GM18508 (cell line): ENCODE measurements around the gene MPP1.

Experiments used
- ATAC-seq: cut with Tn5 transposase; IDR thresholded peaks from one replicate; pipeline ENCODE4 v1.9.1; 2021; ENCODE audit warnings: moderate number of reproducible peaks; ENCODE audit not compliant: insufficient read depth, unreplicated experiment

Gene MPP1

DNA sequence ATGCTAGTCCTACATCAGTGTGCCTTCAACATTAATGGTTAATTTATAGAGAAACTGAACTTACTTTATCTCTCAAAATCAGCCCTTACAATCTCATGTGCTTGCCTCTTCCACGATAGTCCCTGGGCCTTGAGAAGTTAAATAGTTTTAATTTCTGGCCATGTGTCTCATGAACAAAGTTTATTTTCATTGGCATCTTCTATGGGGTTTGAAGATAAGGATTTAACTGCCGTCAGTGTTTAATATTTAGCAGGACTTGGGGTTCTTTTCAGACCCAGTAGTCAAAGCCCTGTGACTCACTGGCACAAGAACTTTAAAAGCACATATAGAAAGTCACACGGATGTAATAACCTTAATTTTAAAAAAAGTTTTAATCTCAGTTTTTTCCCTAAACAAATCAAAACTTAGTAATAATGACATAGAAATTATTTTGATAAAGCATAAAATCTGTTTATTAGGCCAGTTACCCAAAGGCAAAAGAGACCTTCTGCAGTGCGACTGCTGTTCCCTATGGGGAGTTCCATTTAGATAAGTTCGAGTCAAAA, 10.1 kb upstream of the MPP1 start:
- no peak for ATAC-seq

DNA sequence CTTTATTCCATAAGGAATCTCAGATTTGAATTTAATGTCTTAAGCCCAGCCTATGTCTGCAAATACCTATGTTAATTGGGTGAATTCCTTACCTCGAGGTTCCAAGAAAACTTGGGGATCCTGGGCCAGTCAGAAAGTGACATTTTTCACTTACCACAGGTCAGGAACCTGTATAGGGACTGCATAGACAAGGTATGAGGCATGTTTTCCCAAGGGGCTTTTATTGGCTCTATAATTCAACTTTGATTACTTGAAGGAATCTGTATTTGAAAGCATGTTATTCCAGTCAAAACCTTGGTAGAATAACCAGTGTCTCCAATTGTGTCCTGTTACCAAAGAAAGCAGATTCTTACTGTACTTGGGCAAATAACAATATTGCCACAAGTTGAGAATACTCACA, 8.5 kb upstream of the MPP1 start:
- no peak for ATAC-seq

DNA sequence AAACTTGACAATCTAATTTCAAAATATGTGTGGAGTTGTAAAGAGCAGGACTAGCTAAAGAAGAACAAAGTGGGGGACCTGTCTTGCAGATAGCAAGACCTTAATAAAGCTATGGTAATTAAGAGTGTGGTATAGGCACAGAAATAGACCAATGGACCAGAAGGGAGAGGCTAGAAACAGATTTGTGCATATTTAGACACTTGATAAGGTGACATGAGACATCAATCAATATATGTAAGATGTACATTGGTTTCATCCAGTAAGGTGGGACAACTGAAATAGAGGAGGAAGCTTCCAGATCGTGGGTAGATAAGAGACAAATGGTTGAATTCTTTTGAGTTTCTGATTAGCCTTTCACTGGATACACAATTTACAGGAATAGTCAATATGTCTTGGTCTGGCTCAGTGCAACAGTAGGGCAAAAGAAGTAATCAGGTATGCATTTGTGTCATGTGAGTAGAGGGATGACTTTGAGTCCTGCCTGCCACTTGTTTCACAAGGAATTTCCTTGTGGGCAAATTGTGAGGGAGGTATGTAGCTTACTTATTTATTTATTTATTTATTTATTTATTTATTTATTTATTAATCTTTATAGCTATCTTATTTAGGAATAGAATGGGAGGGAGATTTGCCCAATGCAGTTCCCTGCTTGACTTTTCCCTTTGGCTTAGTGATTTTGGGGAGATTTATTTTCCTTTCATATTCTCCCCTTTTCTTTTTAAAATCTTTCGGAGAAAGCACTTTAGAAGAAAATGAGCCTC, 7.2 kb upstream of the MPP1 start:
- ATAC-seq: no peak

DNA sequence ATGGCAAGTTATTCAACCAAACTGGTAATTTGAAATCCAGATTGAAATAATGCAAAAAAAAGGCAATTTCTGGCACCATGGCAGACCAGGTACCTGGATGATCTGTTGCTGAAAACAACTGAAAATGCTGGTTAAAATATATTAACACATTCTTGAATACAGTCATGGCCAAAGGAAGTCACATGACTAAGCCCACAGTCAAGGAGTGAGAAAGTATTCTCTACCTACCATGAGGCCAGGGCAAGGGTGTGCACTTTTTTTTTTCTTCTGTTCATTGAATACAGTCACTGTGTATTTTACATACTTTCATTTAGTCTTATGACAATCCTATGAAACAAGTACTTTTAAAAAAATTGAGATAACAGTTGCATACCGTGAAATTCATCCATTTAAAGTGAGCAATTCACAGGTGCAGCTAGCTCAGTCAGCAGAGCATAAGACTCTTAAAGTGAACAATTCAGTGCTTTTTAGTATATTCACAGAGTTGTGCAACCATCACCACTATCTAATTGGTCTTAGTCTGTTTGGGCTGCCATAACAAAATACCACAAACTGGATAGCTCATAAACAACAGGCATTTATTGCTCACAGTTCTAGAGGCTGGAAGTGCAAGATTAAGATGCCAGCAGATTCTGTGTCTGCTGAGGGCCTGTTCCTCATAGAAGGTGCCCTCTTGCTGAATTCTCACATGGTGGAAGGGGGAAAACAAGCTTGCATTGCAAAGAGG, 4.8 kb upstream of the MPP1 start:
- ATAC-seq: no peak

DNA sequence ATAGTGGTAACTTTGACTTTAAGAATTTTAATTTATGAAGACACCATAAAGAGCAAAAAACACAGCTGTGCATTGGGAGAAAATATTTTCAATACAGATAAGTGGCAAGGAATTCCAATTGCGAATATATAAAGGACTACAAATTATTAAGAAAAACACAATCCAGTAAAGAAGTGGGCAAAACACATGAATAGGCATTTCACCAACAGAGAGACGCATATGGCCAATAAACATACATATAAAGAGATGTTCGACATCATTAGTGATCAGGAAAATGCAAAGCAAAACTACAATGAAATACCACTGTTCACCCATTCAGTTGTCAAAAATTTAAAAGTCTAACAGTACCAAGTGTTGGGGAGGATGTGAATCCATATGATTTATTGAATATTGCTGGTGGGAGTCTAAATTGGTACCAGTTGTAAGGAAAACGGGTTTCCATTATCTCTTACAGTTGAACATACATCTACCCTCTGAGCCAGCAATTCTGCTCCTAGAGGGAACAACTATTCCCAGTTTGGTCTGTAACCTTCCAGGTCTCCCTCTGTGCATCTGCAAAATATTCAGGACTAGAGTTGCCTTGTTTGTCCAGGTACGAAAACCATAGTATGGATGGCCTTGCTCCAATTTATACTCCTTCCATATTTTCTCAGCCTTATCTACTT, 1.7 kb upstream of the MPP1 start:
- no peak for ATAC-seq

DNA sequence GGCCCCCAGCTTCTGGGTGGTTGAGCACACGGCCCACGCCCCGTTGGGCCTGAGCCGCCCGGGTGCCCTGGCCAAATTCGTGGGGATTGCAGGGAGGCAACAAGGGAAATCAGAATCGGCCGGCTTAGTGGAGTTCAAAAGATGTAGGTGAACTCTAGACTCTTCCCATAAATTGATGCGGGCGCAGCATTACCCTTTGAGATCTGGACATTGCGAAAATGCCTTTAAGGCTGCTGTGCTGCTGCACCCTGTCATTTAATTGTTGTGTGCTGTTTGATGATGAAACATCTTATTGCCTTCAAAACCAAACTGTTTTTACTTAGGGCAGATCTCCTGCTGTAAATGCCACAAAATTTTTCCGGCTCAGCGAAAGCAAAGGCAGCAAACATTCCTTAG, 409 bp upstream of the MPP1 start:
- no peak for ATAC-seq

DNA sequence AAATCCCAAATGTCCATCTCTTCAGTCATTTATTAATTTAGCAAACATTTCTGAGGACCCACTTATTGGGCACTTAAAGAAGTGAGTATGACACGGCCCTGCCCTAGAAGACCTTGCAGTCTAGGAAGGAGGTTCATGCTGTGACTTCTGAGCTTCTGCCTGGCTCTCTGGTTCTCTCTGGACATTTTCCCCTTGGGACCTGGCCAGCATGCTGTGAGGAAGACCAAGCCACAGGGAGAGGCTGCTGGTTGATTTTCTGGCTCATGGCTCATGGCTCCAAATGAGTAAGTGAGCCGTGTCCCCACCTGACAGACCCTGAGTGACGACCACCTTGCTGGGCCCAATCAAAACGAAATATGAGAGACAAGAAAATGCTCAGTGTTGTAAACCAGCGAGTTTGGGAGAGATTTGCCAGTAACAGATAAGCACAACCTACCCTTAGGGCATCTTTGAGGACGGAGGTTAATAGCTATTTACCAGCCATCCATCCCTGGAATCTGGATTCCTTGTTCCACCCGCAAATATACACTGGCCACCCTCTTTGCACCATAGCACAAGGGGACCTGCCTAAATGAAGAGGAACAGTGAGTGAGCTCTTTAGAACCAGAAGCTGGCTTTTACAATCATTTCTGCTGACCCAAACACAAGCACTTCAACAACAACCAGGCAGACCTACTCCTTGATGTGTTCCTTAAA, 876 bp downstream of the MPP1 start:
- ATAC-seq: no peak

DNA sequence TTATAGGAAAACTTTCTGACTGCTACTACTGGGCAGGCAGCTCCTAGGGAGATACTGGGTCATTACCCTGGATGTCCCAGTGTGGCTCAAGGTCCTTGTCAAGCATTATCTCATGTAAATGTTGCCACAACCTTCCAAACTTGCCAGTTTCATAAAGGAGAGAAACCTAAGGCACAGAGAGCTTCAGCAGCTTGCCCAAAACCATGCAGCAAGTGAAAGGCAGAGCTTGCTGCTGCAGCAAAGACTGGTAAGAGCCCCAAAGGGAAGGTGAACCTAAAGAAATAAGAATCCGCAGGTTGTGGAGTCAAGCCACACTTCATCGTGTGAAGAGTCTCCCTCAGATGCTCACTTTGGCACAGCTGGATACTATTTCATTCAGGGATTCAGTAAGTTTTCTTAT, 2.3 kb downstream of the MPP1 start:
- ATAC-seq: no peak

DNA sequence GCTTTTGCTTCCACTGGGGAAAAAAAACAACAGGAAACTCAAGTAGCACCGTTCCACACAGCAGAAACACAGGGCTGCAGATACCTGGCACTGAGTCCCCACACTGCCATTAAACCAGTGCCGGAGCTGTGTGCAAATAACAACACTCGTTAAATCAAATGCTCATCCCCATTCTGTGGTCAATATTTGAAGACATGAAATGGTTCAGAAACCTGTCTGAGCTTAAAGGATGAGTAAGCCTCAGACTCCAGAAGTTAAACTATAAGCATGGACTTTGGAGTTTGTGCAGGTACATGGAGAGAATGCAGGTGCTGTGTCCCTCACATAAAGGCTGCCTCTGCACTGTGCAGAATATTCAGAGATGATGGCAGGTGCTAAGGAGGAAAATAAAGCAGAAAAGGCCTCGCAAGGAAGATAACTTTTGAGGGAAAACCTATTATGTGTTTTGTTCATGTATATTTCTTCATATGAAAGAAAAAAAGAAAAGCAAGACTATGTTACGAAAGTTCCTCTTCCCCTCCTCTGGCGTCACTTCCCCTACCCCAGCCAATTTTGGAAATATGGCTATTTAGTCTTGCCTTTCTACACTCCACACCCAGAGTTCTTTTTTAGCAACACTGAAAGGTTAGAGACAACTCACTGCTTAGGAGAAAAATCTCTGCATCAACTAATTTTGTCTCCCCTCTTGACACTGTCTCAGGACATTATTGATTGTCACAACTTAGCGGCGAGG, 4.6 kb downstream of the MPP1 start:
- no peak for ATAC-seq

DNA sequence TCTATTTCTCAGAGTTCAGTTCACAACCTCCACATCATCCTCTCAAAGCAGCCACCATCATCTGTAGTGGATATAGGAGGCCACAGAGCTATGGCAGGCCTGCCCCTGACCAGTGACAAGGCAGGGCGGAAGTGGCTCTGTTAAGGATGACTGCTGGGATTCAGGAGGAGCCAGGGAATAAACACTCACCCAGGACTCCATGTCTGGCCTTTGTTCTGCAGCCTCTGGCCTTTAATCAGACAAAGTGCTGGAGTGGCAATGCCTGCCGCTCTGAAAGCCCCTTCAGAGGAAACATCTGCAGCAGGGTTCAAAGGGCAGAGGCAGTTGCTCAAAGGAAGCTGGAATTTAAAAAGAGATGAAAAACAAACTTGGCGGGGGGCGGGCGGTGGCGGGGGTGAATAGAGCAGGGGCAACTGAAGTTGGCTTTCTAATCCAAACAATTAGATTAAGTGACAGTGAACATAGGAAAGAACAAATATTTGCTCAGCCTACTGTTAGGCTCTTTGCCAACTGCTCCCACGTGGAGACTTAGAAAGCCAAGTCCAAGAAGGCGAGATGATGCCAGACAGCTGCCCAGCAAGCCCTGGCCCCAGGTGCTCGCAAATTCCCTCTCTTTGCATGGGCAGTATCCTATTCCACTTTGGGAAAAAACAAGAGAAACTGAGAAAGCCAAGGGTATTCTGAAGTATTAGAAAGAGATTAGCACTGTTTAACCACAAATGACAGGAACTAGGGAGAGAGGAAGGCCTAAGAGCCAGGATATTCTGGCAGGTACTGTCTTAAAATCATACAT, 5.5 kb downstream of the MPP1 start:
- ATAC-seq: no peak

DNA sequence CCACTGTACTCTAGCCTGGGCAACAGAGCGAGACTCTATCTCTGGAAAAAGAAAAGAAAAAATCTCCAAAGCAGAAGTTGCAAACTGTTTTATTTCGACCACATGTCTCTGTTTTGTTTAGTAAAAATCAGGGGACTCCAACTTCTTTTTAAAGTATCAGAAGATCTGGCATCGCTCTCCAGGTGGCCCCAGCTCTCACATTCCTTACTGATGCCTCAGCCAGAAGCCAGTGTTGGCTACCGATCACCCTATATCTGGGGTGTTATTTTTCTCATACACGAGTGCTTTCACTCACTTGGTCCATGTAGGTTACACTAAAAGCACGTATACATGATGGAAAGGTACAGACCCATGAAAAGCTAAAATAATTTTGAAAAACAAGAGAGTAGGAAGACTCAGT, 8.3 kb downstream of the MPP1 start:
- no peak for ATAC-seq

DNA sequence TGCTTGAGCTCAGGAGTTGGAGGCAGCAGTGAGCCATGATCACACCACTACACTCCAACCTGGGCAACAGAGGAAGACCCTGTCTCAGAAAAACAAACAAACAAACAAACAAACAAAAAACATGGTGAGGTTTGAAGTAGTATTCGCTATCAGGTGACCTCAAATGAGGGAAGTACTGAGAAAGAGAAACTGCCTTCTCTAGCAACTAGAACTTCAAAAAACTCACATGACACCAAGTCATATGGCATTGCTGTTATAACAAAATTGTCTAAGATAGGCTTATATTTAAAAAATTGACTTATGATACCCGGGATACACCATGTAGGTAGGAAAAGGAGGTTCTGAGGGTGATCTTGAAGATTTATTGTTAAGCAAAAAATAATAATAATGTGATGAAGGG, 10.3 kb downstream of the MPP1 start:
- no peak for ATAC-seq

DNA sequence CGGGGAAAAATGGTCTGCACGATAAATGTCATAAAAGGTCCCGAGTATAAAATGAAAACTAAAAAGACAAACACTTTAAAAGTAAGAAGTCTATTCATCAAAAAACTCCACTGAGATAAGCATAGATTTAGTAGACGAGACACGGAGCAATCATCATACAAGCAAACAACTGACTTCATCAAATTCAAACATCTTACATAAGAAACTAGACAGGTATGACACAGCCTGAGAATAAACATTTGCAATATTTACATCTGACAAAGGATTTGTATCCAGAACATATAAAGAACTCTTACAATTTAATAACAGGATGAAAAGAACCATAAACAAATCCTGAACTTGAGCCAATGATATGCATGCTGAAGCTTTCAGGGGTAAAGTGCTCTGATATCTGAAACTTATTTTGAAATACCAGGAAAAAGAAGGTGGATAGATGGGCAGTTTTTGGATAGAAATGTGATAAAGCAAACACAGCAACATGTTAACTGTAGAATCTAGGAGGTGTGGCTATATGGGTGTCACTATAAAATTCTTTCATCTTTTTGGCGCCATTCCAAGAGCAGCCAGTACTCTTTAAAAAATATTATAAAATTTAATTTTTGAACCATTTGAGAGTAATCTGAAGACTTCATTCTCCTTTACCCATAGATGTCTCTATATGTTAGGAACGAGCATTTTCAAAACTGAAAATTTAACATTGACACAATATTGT, 12.0 kb downstream of the MPP1 start:
- ATAC-seq: no peak

DNA sequence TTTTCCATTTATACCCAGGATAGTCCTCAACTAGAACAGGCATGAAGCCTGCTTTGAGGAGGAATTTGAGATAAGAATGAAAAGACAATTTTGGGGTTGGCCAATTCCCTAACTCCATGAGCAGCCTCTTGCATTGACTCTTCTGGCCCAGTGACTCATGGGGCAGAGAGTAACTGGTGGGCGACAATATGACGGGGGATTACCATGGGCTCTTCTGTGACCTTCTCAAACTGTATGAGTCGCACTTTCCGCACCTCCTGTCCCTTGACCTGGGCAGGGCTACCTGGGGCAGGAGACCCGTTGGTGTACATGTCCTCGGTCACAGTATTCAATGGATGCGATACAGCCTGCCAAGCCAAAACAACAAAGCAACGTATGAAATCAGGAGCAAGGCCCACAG, 13.3 kb downstream of the MPP1 start:
- no peak for ATAC-seq

DNA sequence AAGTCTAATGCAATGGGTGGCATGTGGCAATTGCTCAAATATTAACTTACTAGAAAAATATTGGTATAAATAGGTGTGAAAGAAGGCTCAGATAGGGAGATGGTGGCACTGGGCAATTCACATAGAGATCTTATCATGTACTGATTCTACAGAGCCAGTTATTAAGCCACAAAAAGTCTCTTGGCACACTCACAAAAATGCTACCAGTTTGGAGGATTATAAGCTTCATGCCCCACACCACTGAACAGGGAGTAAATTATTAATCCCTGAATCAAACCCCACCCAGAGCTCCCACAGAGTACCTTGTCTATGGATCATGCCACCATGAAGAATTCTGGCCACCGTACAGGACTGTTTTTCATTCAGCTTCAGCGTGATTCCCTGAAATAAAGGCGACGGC, 13.8 kb downstream of the MPP1 start:
- ATAC-seq: no peak

DNA sequence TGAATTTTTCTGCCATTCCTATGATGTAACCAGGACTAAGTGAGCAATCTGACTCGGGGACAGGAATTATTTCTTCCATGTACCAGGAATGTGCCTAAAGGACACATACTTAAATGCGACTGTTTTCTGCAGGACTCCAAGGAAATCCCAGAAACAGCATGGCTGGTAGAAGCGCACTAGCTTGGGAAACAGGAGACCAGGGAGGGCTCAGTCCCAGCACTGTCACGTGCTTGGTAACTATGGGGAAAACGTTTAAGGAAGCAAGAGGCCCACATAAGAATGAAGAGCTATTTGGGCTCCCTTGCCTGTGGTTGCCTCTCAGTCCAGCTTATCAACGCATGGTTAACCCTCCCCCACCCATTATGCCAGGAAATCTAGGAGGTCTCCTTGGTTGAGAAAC, 19.6 kb downstream of the MPP1 start:
- no peak for ATAC-seq

DNA sequence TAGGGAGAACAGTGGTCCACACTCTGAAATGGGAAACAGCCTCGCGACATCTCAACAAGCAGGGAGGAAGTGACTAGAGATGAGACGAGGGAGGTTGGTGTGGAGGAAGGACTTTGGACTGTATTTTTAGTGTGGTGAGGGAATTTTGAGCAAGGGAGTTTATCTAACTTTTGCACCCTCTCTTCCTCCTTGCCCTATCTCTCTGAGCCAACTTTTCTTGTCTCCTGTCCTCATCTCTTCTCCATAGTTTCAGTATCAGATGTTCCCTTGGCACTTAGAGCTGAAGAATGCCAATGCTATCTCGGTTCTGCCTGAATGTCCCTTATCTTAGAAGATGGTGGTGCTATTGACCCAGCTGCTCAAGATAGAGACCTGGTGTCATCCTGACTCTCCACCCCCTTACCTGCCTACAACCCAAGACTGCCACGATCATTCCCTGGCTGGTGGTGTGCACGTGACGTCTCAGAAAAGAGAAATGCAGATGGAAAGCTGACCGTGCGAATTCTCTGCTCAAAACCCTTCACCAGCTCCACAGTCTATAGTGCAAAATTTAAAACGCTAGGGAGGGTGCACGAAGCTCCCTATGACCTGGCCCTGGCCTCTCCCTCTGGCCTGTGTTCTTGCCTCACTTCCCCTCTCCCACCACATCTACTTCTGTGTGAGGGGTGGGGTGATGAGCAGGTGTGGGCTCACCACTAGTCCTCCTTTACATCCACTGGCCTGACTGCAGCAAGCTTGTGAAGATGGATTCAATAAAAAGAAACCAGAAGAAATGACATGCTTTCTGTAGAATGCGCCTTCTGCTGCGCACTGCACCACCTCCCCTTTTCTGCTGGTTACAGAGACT, 20.9 kb downstream of the MPP1 start:
- ATAC-seq: no peak

DNA sequence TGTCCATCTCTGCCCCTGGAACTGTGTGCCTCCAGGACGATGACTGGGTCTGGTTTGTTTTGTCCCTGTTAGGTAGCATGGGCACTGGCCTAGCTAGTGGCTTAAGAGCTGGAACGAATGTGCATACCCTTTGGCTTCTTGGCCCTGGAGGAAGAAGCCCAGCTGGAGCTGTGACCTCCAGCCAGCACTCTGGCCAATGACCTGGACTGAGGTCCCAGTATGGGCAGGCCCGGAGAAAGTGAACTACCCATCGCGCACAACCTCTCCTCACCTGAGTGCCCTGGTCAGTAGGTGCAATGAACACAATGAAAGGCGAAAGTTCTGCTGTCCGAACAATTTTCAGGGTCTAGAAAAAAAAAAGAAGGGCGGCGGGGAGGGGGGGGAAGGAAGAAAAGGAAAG, 24.3 kb downstream of the MPP1 start:
- no peak for ATAC-seq
